Measurements from ENCODE around the gene FEZ2.

Gene FEZ2

DNA sequence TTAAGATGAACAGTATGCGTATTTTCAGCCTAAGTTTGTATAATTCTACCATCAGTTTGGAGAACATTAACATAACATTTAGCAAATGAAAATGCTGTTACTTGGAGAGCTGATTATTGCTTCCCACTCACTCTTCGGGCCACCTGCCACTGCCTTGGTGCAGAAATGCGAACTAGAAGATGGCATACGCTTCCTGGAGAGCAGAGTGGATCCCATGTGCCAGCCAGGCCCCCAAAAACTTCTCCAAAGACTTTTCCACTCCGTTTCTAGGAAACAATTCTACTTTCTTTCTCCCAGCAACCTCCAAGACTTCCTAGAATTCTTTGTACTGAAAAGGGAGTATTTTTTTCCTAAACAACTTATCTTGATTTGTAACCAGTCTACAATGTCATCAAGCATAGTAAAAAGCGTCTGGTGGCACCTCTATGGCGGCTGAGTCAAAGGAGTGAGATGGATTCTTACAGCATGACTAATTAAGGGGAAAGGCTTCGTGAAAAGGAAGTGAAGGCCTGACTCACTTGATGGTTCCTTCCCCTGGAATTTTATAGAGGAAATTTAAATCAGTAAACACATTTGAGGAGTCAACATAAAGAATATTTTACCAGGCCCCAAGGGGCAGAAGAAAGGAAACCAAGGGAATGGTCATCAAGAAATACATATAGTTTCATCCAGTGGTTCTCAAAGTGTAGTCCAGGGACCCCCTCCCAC, 36.6 kb downstream of the FEZ2 start:
- H3K4me3 ChIP-seq (ENCODE audit: low read length) = no peak overlapping the region
- TF ChIP-seq ZNF274 (IDR thresholded peaks at IDR 0.05; ENCODE audit: low read depth, low read length) = no peak

DNA sequence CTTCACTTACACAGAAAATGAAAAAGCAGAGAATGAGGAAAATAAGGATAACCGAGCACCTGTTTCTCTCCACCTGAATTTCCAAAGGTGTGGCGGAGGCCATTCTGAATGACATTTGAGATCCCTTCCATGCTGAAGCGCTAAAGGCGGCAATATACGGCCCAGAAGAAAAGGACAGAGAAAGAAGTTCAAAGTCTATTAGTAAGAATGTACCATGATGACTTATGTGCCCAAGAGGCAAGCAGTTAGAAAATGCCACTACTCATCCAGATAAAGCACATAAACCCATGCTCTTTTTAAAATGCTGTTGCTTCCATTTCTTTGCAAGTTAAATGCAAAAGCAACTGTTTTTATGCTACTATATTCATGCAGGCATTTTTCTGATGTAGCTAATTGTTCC, 37.2 kb downstream of the FEZ2 start:
- no peak overlapping the region for H3K4me3 ChIP-seq (ENCODE audit: low read length)
- no peak for TF ChIP-seq ZNF274 (IDR thresholded peaks at IDR 0.05; ENCODE audit: low read depth, low read length)

DNA sequence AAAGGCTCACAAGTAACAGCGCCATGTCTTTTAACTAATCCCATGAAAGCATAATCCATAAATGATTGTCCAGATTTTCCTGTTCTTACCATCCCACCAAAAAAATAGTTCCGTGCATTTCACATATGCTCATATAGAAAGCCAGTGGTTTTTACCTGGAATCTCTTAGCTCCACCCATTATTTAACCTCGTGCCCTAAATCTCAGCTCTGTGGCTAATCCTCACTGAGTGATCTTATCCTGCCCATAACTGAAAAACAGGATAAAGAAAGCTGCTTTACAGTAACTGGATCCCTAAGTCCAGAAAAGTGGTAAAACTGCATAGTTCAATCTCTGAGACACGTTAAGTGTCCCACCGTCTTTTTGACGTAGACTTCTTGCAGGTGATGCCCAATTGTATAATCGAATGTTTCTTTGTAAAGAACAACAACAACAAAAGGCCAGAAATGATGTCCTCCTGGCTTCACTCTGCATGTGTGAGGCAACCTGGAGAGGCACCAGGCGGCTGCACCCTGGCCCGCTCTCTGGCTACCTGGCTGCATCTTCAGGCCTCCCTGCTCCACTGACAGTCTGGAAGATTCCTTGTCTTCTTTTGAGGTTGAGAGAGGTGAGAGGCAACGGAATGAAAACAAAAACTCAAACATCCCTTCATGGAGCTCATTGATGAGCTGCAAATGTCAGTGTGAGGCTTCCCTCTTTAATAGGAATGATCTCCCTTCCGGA, 38.6 kb downstream of the FEZ2 start:
- TF ChIP-seq ZNF274 (IDR thresholded peaks at IDR 0.05; ENCODE audit: low read depth, low read length) = no peak
- no peak overlapping the region for H3K4me3 ChIP-seq (ENCODE audit: low read length)

DNA sequence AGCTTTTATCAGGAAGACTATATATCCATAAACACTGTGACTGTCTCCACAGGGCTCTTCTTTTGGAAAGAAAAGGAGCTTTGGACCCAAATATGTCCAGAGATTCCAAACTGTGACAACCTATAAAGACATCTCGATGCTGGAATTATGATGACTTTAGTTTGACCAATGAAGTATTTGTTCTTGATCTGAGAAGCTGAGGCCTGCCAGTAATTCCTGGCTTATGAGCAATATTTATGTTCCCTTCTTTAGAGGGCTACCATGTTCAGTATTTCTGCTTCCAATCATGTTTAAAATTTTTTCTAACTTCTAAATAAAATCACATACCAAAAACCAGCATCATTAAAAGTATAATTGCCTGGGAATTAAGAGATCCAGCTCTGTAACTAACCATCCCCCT, 41.1 kb downstream of the FEZ2 start:
- no peak overlapping the region for H3K4me3 ChIP-seq (ENCODE audit: low read length)
- TF ChIP-seq ZNF274 (IDR thresholded peaks at IDR 0.05; ENCODE audit: low read depth, low read length) = no peak

DNA sequence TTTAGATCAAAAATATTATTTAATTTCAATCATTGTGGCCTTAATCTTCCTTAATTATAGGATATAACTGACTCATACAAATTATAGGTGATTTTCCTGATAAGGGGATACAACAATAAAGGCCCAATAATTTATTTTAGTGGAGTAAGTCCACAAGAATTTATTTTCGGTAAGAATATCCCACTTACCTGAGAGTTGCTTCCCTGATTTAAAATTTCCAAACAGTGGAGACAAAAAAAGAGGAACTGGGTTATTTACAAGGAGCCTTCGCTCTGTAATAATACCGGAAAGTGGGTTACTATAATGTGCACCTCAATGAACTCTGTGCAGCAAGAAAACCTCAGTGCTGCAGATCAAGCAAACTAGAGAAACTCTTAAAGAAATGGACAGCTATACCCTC, 42.2 kb downstream of the FEZ2 start:
- no peak for TF ChIP-seq ZNF274 (IDR thresholded peaks at IDR 0.05; ENCODE audit: low read depth, low read length)

DNA sequence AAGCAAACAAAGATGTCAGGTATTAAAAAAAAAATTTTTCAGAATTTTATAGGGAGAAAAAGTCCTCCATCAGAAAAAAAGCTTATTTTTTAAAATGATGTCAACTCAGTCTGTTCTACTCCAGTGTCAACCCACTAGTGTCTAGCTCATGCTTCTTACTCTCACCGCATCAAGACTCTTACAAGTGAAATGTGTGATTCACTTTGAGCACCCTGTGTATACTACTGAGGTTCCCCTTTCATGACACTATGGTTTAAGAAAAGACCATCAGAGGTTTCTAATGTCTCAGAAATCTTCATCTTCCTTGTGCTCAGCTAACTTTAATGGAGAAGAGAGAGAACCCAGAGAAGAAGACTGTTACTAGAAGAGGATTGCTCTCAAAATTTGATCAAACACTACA, 43.4 kb downstream of the FEZ2 start:
- TF ChIP-seq ZNF274 (IDR thresholded peaks at IDR 0.05; ENCODE audit: low read depth, low read length) = no peak
- no peak overlapping the region for H3K4me3 ChIP-seq (ENCODE audit: low read length)

More for the DNA sequence above, 42.2 kb downstream of the FEZ2 start:
- H3K4me3 ChIP-seq (ENCODE audit: low read length) = no peak overlapping the region

DNA sequence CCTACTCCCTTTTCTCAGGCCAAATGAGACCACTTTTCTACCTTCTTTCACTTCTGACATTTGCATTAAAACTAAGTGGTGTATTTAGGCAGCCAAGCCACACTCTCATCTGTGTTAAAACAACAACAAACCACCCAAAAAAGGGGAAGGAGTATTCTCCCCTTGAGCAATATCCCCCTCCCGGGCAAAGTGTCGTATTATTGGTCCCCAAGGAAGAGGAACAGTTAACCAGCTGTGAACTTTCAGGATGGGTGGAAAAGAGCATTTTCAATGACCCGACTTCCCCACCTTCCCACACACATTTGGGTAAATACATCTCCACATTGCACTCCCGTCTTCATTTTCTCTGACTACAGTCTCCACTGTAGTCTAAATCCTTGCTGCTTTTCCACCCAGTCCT, 44.3 kb downstream of the FEZ2 start:
- no peak for TF ChIP-seq ZNF274 (IDR thresholded peaks at IDR 0.05; ENCODE audit: low read depth, low read length)
- no peak overlapping the region for H3K4me3 ChIP-seq (ENCODE audit: low read length)

DNA sequence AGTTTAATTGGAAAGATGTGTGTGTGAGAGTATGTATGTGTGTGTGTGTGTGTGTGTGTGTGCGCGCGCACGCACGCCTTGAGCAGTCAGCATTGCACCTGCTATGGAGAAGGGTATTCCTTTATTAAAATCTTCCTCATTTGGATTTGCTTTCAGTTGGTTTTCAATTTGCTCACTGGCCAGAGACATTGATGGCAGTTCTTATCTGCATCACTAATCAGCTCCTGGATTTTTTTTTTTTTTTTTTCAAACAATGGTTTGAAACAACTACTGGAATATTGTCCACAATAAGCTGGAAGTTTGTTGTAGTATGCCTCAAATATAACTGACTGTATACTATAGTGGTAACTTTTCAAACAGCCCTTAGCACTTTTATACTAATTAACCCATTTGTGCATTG, 48.0 kb downstream of the FEZ2 start:
- TF ChIP-seq ZNF274 (IDR thresholded peaks at IDR 0.05; ENCODE audit: low read depth, low read length) = no peak
- no peak overlapping the region for H3K4me3 ChIP-seq (ENCODE audit: low read length)

DNA sequence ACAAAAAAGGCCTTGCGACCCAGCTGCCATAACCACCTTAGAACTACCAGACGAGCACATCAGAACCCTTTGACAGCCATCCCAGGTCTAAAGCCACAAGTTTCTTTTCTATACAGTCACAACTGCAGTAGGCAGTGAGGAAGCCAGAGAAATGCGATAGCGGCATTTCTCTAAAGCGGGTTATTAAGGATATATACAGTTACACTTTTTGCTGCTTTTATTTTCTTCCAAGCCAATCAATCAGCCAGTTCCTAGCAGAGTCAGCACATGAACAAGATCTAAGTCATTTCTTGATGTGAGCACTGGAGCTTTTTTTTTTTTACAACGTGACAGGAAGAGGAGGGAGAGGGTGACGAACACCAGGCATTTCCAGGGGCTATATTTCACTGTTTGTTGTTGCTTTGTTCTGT, 48.8 kb downstream of the FEZ2 start:
- no peak overlapping the region for H3K4me3 ChIP-seq (ENCODE audit: low read length)
- TF ChIP-seq ZNF274 (IDR thresholded peaks at IDR 0.05; ENCODE audit: low read depth, low read length) = no peak

DNA sequence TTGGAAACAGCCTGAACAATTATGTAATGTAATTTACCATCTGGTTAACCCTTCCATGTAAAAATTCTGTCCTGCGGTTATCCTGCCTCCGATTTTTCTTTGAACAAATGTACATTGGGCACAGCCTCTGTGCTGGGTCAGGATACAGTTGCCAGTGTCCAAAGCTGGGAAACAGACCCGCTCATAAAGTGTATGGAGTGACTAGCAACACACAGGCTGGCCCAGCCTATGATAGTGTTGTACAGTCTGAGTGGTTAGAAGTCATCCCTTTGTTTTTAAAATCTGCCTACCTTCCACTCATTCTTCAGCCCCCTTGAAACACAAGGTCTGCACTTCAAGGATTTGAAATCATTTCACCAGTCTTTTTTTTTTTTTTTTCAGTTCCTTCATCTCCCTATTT, 50.1 kb downstream of the FEZ2 start:
- no peak for TF ChIP-seq ZNF274 (IDR thresholded peaks at IDR 0.05; ENCODE audit: low read depth, low read length)

DNA sequence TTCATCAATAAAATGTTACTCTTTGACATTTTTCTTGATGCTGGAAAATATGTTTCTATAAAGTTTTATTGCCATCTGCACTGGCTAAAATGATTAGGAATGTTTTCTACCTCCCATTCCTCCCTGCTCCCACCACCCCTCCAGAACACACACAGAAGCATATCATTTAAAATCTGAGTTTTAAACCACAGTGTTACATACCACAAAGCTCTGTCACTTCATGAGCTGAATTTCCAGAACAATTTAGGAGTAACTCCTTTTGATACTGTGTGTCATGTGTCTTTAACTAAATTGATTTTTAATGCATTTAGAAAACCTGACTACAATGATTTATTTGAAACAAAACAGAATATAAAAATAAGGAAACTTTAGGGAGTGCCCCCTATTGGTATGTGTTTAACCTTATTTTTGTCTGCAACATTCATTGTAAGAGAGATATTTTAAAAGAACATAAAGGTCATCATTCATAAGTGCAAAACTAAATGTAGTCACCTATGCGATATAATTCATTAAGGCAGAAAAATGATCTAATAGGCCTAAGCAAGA, 52.0 kb downstream of the FEZ2 start:
- TF ChIP-seq ZNF274 (IDR thresholded peaks at IDR 0.05; ENCODE audit: low read depth, low read length) = no peak
- H3K4me3 ChIP-seq (ENCODE audit: low read length) = no peak overlapping the region

More for the DNA sequence above, 50.1 kb downstream of the FEZ2 start:
- no peak overlapping the region for H3K4me3 ChIP-seq (ENCODE audit: low read length)

DNA sequence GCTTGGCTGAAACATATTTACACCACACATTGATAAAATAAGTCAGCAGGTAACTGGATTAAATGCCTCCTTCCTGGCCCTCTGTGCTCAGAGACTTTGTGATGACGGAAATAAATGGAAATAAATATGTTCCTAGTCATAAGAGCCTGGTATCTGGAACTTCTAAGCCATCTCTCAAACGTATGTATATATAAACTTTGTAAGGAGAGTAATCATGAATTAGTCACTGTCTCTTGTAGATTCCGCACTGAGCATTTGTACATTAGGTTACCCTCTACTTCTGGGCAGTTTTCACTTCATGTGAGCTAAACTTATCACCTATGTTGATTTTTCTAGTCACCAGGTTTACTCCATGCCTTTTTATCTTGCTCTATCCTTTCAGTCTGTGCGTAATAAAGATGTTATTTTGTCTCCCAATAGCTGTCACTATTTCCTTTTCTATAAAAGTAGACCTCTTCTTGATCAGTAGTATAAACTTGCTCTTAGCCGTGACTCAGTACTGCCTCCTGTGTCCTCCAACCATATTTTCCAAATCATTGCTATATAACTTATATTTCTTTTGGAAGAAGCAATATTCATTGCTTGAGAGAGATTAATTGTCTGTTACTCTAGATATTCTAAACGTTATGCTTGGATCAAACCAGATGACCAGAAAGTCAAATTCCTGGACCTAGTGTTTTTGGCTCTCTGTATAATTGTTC, 53.2 kb downstream of the FEZ2 start:
- no peak overlapping the region for H3K4me3 ChIP-seq (ENCODE audit: low read length)
- TF ChIP-seq ZNF274 (IDR thresholded peaks at IDR 0.05; ENCODE audit: low read depth, low read length) = no peak

DNA sequence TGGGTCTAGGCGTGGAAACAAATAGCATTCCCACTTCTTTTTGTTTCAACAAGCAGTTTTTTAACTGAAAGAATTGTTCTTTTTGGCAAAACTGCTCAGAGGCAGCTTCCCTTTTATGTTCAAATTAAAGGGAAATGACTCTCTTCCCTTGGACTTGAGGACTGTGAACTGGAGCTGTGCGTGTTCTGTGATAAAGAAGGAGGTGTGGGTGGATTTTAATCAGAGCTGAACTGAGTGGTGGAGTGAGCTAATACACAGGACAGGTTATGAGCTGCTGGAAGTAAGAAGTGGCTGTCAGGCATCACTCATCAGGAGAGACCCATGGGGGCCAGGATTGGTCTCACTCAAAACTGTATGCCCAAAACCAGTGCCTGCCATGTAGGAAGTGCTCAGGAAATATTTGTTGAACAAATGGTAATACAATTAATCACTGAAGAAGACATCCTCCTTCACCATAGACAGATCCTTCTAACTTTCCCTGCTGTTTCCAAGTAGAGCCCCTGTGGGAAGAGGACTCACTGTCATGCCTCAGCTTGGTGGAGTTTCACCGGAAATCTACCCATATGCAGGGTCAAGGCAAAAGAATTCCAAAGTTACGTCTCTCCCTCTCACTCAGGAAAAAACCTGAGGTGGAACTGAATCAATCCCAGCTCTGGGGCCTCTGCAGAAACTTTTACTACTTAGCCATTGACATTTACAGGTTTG, 55.9 kb downstream of the FEZ2 start:
- TF ChIP-seq ZNF274 (IDR thresholded peaks at IDR 0.05; ENCODE audit: low read depth, low read length) = no peak
- no peak overlapping the region for H3K4me3 ChIP-seq (ENCODE audit: low read length)

Data from GM08714 (cell line).